HCT116 (cell line): ENCODE data around the gene RPL13.

Experiments
- ATF3 ChIP-seq: IDR thresholded peaks from 2 replicates; pipeline ENCODE4 v1.6.1; 2012
- CEBPB ChIP-seq: IDR thresholded peaks from 2 replicates; pipeline ENCODE4 v1.6.1; 2012; ENCODE audit warnings: low read depth
- CTCF ChIP-seq, 3 experiments: fragments of 200-600 bp in 1 of 3; sonication (generic) in 1 of 3; IDR thresholded peaks in 2 of 3; conservative IDR thresholded peaks in 1 of 3; 2 replicates each; pipeline ENCODE4 v1.5.1; 2012 to 2017; ENCODE audit warnings: low read depth in 2 of 3, low read length in 2 of 3, antibody characterized with exemption in 1 of 3, borderline replicate concordance in 1 of 3, control low read depth in 1 of 3, mild to moderate bottlenecking in 1 of 3, mixed read lengths in 1 of 3, mixed run types in 1 of 3, moderate library complexity in 1 of 3; ENCODE audit not compliant: insufficient read depth in 1 of 3
- EGR1 ChIP-seq: IDR thresholded peaks from 2 replicates; pipeline ENCODE4 v1.6.1; 2012; ENCODE audit warnings: low read depth
- EZH2 ChIP-seq: fragments of 200-600 bp; sonication (generic); IDR thresholded peaks from 2 replicates; pipeline ENCODE4 v1.6.1; 2017; ENCODE audit warnings: antibody characterized with exemption, mixed run types
- EZH2phosphoT487 ChIP-seq: fragments of 200-600 bp; IDR thresholded peaks from 2 replicates; pipeline ENCODE4 v1.6.1; 2018; ENCODE audit warnings: antibody characterized with exemption, borderline replicate concordance
- POLR2A ChIP-seq: IDR thresholded peaks from 2 replicates; pipeline ENCODE4 v1.7.0; 2011; ENCODE audit warnings: borderline replicate concordance; ENCODE audit not compliant: insufficient read depth, insufficient read length; ENCODE audit errors: extremely low read depth
- REST ChIP-seq: IDR thresholded peaks from 2 replicates; pipeline ENCODE4 v1.6.1; 2012; ENCODE audit warnings: low read depth
- SIN3A ChIP-seq: IDR thresholded peaks from 2 replicates; pipeline ENCODE4 v1.6.1; 2012; ENCODE audit warnings: low read depth
- SP1 ChIP-seq: IDR thresholded peaks from 2 replicates; pipeline ENCODE4 v1.6.1; 2012; ENCODE audit warnings: low read depth
- SRF ChIP-seq: IDR thresholded peaks from 2 replicates; pipeline ENCODE4 v1.6.1; 2012; ENCODE audit warnings: low read depth
- YY1 ChIP-seq: IDR thresholded peaks from 2 replicates; pipeline ENCODE4 v1.6.1; 2011; ENCODE audit warnings: low read length, low read depth, moderate library complexity, mild to moderate bottlenecking; ENCODE audit not compliant: insufficient replicate concordance; ENCODE audit errors: extremely low read depth

GRCh38 chr16:89571636-89572035, 11.2 kb downstream of the RPL13 start:
- TF ChIP-seq CTCF (IDR thresholded peaks at IDR 0.05 in 2 of 3, conservative IDR thresholded peaks at IDR 0.05 in 1 of 3; ENCODE audit: borderline replicate concordance in 1 of 3, insufficient read depth in 1 of 3, low read depth in 2 of 3, low read length in 2 of 3) (no peak), POLR2A (no peak), SRF (no peak), EZH2phosphoT487 (no peak), YY1 (no peak), SIN3A (no peak), SP1 (no peak), EZH2 (no peak), EGR1 (no peak), ATF3 (no peak), CEBPB (no peak), REST (no peak)
